ENCODE results near the gene PLA2G4F.

PLA2G4F gene

GRCh38 chr15:42151141-42151561 is 5.3 kb downstream of the PLA2G4F start:
- no peak for TF ChIP-seq CTCF (IDR thresholded peaks at IDR 0.05)

GRCh38 chr15:42150219-42150970 is 6.0 kb downstream of the PLA2G4F start:
- TF ChIP-seq CTCF (IDR thresholded peaks at IDR 0.05) = no peak

GRCh38 chr15:42149493-42150218 is 6.8 kb downstream of the PLA2G4F start:
- no peak for TF ChIP-seq CTCF (IDR thresholded peaks at IDR 0.05)

GRCh38 chr15:42148808-42149492 is 7.5 kb downstream of the PLA2G4F start:
- no peak for TF ChIP-seq CTCF (IDR thresholded peaks at IDR 0.05)

GRCh38 chr15:42147431-42147735 is 9.1 kb downstream of the PLA2G4F start:
- no peak for TF ChIP-seq CTCF (IDR thresholded peaks at IDR 0.05)

GRCh38 chr15:42146551-42147430 is 9.6 kb downstream of the PLA2G4F start:
- no peak for TF ChIP-seq CTCF (IDR thresholded peaks at IDR 0.05)

Measured in LNCAP (cell line).